ENCODE data around the gene SLC41A3.

The SLC41A3 gene

GRCh38 chr3:126065876-126066275, 18.0 kb downstream of the SLC41A3 start:
- no peak for DNase-seq (ENCODE audit: insufficient read length, low spot score)
- no peak for TF ChIP-seq POLR2A (IDR thresholded peaks at IDR 0.05; ENCODE audit: low read depth, low read length)
- FAIRE-seq: no peak

- no peak for TF ChIP-seq POLR2A (IDR thresholded peaks at IDR 0.05; ENCODE audit: low read depth, low read length)
- DNase-seq (ENCODE audit: insufficient read length, low spot score) (no peak), FAIRE-seq (no peak)
These were observed 19.2 kb downstream of the SLC41A3 start for GRCh38 chr3:126064627-126065258.

DNA sequence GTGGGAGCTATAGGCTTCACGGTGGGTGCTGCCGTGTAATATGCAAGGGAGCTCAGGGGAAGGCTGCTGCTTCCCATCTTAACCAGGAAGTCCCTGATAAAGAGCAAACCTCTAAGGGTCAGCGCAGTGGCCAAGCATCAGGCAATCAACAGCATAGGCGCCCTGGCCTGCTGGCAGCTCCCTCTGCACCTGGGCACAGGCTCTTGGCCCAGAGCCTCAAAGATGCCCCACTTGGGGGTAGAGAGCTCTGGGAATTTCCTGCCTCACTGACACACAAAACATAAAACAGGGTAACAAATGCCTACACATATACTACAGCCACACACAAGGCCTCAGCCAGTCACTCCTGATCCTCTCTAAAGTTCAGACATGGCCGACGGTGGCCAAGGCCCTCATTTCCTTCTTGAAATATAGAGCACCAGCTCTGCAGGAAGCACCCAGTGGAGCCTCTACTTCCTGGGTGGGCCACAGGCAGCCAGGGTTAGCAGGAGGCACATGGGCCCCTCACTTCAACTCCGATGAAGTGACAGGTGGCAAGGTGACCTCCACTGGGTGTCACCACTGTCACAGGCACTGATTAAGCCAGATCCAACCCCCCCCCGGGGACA, 20.5 kb downstream of the SLC41A3 start:
- TF ChIP-seq POLR2A (IDR thresholded peaks at IDR 0.05; ENCODE audit: low read depth, low read length): no peak
- no peak for DNase-seq (ENCODE audit: insufficient read length, low spot score)
- no peak for FAIRE-seq

DNA sequence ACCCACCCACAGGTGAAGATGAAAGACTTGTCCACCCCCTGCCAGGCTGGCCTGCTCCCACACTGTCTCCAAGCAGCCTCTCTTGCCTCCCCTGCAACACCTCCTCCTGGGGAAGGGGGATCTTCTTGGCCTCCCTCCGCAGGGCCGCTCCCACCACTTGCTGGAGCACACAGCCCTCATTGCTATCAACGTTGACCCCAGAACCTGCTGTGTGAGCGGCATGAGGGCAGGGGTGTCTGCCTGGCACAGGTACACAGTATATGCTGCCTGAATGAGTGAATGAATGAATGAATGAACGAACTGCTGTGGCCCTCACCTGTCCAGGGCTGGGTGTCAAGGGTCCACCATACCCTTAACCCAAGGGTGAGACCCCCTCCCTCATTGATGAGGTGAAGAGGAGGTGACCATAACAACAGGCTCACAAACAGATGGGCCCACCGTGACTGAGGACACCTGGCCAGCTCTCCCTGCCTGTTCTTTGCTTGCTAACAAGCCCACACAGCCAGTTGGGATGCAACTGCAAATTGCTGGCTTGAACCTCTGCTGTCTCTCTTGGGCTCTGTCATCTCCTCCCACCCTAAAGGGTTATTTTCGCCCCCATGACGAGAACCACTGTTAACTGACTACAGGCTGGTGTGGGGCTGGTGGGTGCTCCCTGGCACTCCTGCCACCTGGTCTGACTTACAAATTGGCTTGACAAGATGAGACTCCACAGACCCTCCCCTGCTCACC, 22.5 kb downstream of the SLC41A3 start:
- TF ChIP-seq POLR2A (IDR thresholded peaks at IDR 0.05; ENCODE audit: low read depth, low read length): no peak
- no peak for FAIRE-seq

DNA sequence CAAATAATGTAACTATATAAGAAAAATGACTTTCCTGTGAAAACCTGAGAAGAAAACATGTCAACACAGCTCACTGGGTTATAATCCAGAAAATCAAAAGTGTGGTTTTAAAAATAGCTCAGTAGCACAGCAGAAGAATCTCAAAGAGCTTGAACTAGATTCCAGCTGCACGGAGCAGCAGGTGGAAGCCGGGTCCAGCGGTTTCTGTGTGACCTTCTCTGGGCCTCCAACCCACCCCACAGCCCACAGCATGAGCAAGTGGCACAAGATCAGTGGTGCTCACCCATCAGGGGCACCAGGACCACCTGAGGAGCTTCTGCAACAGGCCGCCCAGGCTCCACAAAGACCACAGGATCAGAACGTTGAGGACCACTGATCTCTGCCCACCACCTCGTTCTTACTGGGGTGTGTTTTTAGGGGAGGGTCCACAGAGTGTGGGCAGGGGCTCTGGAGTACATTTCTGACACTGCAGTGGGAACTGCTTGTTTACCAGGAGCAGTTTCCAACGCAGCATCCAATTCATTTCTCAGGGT, 23.2 kb downstream of the SLC41A3 start:
- no peak for TF ChIP-seq POLR2A (IDR thresholded peaks at IDR 0.05; ENCODE audit: low read depth, low read length)
- DNase-seq (ENCODE audit: insufficient read length, low spot score): no peak
- no peak for FAIRE-seq

More for the DNA sequence above, 22.5 kb downstream of the SLC41A3 start:
- no peak for DNase-seq (ENCODE audit: insufficient read length, low spot score)

DNA sequence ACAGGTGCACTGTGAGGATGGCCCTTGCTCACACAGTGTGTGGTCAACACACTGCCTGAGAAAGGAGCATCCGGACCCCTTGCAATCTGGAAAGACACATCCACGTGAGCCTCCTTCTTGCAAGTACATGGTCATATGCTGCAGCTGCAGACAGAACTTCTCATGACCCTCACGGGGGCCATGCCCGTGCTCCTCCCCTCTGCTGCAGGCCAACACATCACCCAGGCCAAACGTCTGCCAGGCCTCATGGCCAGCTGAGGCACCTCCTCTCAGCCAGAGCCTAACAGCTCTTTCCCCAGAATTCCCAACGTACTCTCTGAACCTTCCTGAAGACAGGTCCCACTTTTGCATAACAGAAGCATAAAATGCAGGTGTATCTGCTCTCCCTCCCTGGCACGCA, 25.3 kb downstream of the SLC41A3 start:
- TF ChIP-seq POLR2A (IDR thresholded peaks at IDR 0.05; ENCODE audit: low read depth, low read length): no peak
- FAIRE-seq (no peak), DNase-seq (ENCODE audit: insufficient read length, low spot score) (no peak)

GRCh38 chr3:126057936-126058335, 26.0 kb downstream of the SLC41A3 start:
- FAIRE-seq: no peak
- no peak for DNase-seq (ENCODE audit: insufficient read length, low spot score)
- TF ChIP-seq POLR2A (IDR thresholded peaks at IDR 0.05; ENCODE audit: low read depth, low read length): no peak

DNA sequence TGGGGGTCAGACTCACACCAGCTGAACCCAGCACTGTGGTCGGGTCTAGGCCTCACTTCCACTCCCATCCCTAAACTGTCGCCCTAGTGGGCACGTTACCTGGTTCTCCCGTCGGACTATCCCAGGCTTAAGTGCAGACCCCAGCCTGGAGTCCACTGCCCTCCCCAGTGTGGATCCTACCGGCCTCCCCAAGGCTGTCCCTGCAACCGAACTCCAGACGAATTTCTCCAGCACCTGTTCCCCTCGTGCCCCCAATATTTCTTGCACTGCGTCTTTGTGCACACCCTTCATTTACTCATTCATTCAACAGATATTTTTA, 26.5 kb downstream of the SLC41A3 start:
- DNase-seq (ENCODE audit: insufficient read length, low spot score) (no peak), FAIRE-seq (no peak)
- no peak for TF ChIP-seq POLR2A (IDR thresholded peaks at IDR 0.05; ENCODE audit: low read depth, low read length)

DNA sequence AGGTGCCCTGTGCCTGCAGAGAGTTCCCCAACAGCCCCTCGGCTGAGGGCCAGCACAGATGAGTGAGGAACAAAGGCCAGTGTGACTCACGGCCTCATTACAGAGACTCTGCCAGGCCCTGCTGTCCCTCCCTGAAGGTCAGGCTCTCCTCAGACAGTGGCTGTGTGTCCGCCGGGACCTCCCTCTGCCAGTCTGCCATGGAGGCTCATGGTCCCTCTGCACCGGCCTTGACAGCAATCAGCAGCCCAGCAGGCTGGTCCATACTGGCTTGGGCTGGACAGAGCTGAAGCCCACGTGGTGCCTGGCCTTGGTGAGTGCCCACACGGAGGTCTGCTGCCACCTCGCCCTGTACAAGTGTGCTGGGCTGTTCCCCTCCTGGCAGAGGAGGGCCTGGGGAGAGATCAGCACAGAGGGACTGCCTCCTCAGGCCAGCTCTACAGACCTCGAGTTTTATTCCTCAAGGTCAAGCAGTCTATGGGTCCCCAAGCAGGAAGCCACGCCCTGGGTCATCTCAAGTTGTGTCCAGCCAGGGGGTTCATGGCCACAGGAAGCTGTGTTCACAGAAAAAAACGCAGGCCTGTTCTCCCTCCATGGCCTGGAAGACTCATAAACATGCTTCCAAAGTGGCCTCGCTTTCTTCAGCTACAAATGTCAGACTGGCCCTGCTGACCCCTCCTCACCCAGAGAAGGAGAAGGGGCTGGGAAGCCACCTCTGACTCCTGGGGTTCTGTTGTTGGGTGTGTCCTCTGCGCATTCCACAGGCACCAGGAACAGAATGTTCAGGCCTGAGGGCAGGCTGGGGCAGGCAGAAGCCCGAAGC, 27.0 kb downstream of the SLC41A3 start:
- no peak for TF ChIP-seq POLR2A (IDR thresholded peaks at IDR 0.05; ENCODE audit: low read depth, low read length)
- peak; percentile 69 for DNase-seq (ENCODE audit: insufficient read length, low spot score)
- peak; percentile 27 for FAIRE-seq

DNA sequence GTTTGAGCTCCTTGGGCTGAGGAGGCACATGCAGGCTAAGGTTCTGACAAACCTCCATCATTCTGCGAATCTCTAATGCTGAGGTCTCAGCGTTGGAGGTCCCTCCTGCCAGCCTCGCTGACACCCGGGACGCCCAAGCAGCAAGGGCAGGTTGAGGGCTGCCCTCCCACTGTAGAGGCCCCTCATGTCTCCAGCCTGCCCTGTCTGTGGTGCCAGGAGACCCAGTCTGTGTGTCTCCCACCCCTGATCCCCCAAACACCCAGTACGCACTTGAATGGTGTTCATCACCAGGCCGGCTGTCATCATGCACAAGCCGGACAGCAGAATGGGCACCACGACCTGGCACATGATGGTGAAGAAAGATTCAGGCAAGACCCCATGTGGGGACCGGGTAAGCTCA, 27.8 kb downstream of the SLC41A3 start:
- DNase-seq (ENCODE audit: insufficient read length, low spot score): no peak
- no peak for FAIRE-seq
- TF ChIP-seq POLR2A (IDR thresholded peaks at IDR 0.05; ENCODE audit: low read depth, low read length): no peak

DNA sequence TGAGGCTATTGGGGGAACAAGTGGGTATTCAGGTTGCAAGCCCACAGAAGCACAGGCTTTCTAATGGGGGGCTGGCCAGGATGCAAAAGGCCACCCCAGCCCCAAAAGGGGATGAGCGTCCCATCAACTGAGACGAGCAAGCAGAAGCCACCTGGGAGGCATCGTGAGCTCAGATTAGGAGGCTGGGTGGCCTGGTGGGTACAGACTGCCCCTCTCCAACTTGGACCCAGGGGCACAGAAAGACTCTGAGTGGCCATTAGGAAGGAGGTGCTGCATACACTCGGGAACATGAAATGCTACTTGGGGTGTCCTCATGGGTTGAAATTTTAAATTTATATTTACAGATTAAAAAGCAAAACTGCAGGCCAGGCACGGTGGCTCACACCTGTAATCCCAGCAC, 29.1 kb downstream of the SLC41A3 start:
- TF ChIP-seq POLR2A (IDR thresholded peaks at IDR 0.05; ENCODE audit: low read depth, low read length): no peak
- FAIRE-seq: no peak
- DNase-seq (ENCODE audit: insufficient read length, low spot score): no peak

- no peak for TF ChIP-seq POLR2A (IDR thresholded peaks at IDR 0.05; ENCODE audit: low read depth, low read length)
- FAIRE-seq (no peak), DNase-seq (ENCODE audit: insufficient read length, low spot score) (no peak)
These were observed 29.9 kb downstream of the SLC41A3 start for GRCh38 chr3:126053949-126054569.

- no peak for TF ChIP-seq POLR2A (IDR thresholded peaks at IDR 0.05; ENCODE audit: low read depth, low read length)
- DNase-seq (ENCODE audit: insufficient read length, low spot score) (no peak), FAIRE-seq (no peak)
These were observed 30.4 kb downstream of the SLC41A3 start for GRCh38 chr3:126053513-126053912.

Data from H54 (cell line).